Measurements from ENCODE around the gene DCDC2C. TPM values are rescaled to one million over a fixed set of nuclear protein-coding genes. Genes with fewer than 3 reads are reported as not detected.

DCDC2C gene
- total RNA-seq, 2 experiments from 2014 or later: not detected

DNA sequence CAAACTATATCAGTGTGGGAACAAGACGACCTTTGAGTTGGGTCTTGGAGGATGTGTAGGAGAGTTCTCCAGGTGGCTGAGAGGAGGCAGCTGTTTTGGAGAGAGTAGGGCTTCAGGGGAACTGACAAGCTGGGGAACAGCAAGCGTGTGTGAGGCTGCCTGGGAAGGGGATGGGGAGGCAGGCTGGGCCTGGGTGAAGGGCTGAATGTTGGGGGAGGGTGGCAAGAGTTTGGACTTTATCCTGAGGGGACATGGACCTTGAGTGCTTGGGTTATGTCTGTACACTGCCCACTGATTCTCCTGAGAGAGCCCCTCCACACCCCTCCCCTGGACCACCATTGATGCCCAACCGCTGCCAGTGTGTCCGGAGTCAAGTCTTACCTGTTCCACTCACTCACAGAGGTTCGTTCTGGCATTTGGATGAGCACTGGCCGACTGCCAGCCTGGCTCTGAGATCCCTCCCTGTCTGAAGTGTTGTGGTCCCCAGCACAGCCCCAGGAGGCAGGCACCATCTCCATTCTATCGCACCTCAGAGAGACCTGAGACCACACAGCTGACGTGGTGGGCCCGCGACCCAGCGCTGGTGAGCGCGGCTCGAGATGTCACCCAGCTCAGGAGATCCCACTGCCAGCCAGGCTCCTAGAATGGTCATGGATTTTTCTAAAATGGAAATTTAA lies 59.5 kb downstream of the DCDC2C start:
- POLR2A ChIA-PET: no interaction called here
- CTCF ChIA-PET: no interaction called here

GRCh38 chr2:3766824-3767223 lies 63.4 kb downstream of the DCDC2C start:
- POLR2A ChIA-PET: no interaction called here
- CTCF ChIA-PET: no interaction called here

- POLR2A ChIA-PET: no interaction called here
Observed at GRCh38 chr2:3768960-3769765, 65.8 kb downstream of the DCDC2C start.

DNA sequence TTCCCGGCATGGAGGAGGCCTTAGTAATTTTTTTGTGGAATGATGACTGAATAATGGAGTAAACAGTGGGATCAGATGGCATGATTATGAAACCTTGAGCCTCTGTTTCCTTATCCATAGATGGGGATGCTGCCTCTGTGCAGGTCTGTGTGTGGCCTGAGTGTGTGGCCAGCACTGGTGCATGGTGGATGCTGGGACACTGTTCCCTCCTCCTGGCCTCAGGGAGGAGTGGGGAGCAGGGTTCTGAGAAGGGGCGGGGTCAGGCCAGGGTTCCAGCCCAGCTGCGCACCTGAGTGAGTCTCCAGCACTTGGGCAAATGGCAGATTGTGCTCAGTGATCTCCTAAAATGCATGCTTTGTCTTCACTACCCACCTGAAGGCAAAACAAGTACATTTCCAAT lies 66.4 kb downstream of the DCDC2C start:
- POLR2A ChIA-PET: no interaction called here
- CTCF ChIA-PET: interaction anchor here (0.7 kb wide), 1 partner anchor 10 kb away, joined by 3 read pairs; no protein-coding TSS in a partner anchor

More at GRCh38 chr2:3768960-3769765, 65.8 kb downstream of the DCDC2C start:
- CTCF ChIA-PET: interaction anchor here (0.7 kb wide), 1 partner anchor 11 kb away, joined by 3 read pairs; no protein-coding TSS in a partner anchor

GRCh38 chr2:3770724-3771415 lies 67.5 kb downstream of the DCDC2C start:
- POLR2A ChIA-PET: no interaction called here
- CTCF ChIA-PET: no interaction called here

- ChIA-PET CTCF (no interaction called here), POLR2A (no interaction called here)
Observed at GRCh38 chr2:3771576-3771975, 68.2 kb downstream of the DCDC2C start.

DNA sequence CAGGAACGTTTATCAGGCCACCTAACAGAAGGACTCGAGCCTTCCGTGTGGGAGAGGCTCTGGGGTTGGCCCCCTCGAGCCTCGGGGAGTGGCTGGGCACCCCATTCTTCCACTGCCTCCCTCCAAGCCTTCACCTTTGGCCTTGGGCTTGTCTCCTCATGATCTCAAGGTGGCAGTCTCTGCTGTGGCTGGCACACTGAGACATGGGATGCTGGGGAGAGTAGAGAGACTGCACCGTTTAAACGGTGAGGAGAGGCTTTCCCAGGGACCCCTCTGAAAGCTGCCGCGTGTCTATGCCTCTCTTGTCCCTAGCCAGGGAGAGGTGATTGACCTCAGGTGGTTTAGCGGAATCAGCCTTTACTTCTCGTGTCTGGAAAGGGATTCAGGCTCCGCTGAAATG lies 71.0 kb downstream of the DCDC2C start:
- POLR2A ChIA-PET: no interaction called here
- CTCF ChIA-PET: no interaction called here

DNA sequence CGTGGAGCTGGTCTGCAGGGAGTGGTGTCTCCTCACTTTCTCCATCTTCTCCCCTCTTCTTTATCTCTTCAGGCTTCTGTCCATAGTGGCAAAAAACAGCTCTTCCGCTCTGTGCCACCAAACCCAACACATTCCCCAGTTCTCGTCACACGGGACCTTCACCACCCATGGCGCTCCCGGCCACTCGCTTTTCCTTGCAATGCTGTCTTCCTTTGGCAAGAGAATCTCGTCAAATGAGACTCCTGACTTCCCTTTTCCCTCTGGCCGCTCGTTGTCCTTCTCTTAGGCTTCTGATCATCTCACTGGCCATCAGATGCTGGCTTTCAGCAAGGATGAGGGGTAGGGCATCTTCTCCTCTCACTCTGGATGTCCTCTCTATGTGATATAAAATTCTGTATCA lies 72.9 kb downstream of the DCDC2C start:
- CTCF ChIA-PET: no interaction called here
- POLR2A ChIA-PET: no interaction called here

GRCh38 chr2:3777966-3778365 lies 74.6 kb downstream of the DCDC2C start:
- POLR2A ChIA-PET: no interaction called here
- CTCF ChIA-PET: no interaction called here

DNA sequence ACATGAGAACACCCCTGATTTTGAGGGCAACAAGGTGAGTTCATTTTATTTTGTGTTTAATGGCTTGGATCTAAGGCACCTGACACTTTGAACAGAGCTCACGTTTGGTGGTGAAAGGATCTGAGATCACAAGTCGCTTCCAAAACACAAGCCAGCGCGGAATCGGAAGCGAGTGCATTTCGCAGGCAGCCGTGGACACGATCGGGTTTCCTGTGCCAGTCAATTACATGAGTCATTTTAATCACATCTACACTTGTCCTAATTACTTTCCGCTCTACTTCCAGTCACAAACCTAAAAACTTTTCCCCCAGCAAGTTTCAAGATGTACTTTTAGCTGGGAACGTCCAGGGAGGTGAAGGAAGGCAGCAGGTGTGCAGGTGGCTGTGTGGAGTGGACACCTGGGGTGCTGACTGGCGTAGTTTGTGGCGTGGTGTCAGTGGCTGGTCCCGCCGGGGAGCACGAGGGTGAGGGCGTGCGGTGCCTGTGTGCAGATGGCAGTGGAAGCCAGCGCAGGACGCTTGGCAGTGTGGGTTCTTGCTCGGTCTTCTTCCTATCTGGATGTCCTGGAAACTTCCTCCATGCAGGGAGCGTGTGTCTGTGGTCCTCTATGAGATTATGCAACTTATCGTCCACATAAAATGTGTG lies 75.6 kb downstream of the DCDC2C start:
- ChIA-PET CTCF (interaction anchor here (1.6 kb wide), 1 partner anchor 10 kb away, joined by 3 read pairs; no protein-coding TSS in a partner anchor), POLR2A (no interaction called here)

DNA sequence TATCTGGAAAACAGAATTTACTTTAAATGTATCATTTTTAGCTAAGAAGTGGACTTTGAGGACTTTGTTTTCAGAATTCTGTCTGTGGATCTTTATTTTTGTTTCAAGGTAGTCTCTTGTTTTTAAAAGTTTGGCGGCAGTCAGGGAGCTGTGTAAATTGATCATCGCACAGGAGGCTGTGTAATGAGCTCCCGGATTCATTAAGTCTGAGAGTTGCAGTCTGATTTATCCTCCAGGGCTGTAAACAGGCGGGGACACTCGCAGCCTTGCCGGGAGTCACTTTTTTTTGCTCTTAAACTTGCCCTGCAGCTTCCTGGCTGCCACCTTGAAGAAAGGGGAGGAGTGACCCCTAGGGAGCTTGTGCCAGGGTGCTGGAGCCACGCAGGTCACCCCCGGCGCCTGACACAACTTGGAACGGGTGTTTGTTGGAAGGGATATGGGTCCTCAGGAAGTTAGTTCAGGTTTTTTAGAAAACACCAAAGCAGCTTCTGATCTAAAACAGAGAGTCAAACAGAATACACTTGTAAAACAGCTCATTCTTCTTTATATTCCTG lies 76.2 kb downstream of the DCDC2C start:
- ChIA-PET POLR2A (no interaction called here), CTCF (interaction anchor here (1.6 kb wide), 1 partner anchor 10 kb away, joined by 3 read pairs; no protein-coding TSS in a partner anchor)

GRCh38 chr2:3780477-3781402 lies 77.4 kb downstream of the DCDC2C start:
- POLR2A ChIA-PET: no interaction called here

DNA sequence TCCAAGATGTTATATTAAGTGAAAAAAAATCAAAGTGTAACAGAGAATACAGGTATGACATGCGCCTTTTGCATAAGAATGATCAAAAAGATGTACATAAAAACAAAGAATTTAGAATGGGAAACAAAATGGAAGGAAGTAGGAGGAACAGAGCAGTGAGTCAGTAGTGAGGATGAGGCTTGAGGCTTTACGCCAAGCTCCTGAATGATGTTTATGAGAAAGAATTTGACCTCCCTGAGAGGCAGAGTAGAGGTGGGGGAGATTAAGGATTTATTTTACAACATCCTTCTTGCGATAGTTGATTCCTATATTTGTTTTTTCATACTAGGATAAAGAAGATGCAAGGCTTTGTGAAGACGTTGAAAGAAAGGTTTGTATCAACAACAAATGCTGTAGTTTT lies 81.4 kb downstream of the DCDC2C start:
- ChIA-PET POLR2A (no interaction called here), CTCF (no interaction called here)

More at GRCh38 chr2:3780477-3781402, 77.4 kb downstream of the DCDC2C start:
- CTCF ChIA-PET: interaction anchor here (1.2 to 1.6 kb wide), 2 partner anchors 11 to 89 kb away, joined by 3 read pairs; no protein-coding TSS in a partner anchor

DNA sequence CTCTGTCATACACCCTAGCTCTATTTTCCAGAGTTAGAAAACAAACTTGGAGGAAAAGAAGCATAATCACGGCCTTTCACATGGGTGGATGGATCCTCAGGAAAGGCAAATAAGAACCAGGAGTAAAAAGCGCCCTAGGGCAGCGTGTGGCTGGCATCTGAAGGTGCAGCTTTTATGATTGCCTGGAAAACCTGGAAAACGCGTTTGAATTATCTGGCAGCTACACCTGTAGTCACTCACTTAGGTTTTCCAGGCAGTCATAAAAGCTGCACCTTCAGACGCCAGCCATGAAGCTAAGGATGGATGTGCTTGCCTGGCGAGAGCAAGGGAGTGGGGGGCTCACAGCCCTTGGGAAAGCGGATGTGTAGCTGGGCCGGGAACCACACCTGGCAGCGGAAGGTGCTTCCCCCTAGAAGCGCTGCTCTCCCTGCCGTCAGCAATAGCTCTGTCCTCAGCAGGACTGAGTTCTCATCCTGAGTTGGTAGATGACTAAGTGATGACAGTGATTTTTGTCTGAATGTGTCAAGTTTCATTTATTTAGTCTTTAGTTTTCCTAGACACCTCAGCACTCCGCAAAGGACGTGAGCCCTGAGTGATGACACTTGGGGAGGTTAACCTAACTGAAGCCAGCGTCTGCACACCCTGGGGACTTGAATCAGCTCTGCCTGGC lies 82.0 kb downstream of the DCDC2C start:
- ChIA-PET CTCF (no interaction called here), POLR2A (no interaction called here)

DNA sequence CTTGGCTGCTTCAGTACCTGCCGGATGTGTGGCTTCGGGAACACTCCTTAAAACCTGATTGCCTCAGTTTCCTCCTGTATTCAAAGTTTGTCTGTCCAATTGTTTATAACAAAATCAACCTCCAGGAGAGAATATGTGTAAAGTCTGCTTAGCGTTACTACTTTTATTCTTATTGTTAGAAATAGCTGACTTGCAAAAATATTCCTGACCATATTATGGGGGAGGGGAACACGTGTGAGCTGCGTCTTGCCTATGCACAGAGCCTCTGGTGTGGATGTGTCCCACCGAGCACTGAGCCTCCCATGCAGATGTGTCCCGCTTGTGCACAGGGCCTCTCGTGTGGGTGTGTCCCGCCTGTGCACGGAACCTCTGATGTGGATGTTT lies 82.5 kb downstream of the DCDC2C start:
- ChIA-PET POLR2A (no interaction called here), CTCF (no interaction called here)

GRCh38 chr2:3787768-3788167 lies 84.4 kb downstream of the DCDC2C start:
- POLR2A ChIA-PET: no interaction called here
- CTCF ChIA-PET: no interaction called here

DNA sequence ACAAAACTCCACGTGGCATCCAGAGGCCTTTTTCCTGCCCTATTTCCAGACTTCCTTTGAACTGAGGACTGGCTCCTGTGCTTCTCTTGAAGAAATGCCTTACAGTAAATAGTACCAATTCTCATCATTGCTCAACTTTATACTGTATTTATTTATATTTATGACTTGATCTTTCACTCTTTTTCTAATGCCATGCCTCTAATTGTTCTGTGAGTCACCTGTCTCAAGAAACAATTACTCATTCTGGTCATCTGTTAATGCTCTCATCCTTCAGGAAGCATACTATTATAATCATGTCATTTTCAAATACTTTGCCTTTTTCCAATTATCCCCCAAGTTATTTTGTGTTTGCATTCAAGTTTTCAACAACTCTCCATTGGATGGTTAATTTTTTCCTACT lies 85.9 kb downstream of the DCDC2C start:
- CTCF ChIA-PET: no interaction called here

DNA sequence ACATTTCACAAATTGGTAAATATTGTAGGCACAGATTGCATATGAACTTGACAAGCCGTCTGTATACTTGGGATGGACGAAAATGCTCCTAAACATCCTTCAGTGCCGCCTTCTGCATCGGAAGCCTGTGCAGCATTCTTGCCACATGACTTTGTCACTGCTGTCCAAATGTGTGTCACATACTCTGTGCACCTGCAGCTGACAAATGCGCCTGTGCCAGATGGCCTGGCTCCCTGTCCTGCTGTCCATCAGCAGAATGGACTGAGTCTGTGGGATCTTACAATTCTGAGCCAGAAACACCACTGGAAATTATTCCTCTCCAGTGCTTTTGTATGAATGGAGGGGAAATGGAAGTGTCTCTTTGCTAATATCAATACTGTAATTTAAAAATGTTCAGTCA lies 89.9 kb downstream of the DCDC2C start:
- CTCF ChIA-PET: no interaction called here

More for the DNA sequence above, 85.9 kb downstream of the DCDC2C start:
- POLR2A ChIA-PET: no interaction called here

More for the DNA sequence above, 89.9 kb downstream of the DCDC2C start:
- POLR2A ChIA-PET: no interaction called here
